HG03066 (cell line): ENCODE measurements around the gene KIDINS220.

ENCODE experiments used
- ATAC-seq: cut with Tn5 transposase; IDR thresholded peaks from one replicate; pipeline ENCODE4 v1.9.1; 2021; ENCODE audit warnings: low read depth; ENCODE audit not compliant: unreplicated experiment

KIDINS220 gene

DNA sequence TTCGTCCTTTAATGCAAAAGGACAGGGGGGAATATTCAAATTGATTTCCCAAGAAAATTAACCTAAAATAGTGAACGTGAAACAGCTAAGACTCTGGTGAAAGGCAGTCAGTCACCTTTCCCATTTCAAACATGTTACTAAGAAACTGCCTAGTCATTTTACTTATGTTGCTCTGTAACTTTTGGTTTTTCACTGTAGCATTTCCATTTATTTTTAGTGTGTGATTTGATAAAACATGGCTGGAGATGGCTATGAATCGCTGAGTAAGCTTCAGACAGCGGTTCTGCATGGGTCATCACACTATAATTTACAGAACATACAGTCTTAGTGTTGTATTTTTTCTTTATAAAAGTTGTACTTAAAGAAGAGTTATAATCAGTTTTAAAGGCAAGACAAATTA is 16.0 kb upstream of the KIDINS220 start:
- ATAC-seq = no peak

DNA sequence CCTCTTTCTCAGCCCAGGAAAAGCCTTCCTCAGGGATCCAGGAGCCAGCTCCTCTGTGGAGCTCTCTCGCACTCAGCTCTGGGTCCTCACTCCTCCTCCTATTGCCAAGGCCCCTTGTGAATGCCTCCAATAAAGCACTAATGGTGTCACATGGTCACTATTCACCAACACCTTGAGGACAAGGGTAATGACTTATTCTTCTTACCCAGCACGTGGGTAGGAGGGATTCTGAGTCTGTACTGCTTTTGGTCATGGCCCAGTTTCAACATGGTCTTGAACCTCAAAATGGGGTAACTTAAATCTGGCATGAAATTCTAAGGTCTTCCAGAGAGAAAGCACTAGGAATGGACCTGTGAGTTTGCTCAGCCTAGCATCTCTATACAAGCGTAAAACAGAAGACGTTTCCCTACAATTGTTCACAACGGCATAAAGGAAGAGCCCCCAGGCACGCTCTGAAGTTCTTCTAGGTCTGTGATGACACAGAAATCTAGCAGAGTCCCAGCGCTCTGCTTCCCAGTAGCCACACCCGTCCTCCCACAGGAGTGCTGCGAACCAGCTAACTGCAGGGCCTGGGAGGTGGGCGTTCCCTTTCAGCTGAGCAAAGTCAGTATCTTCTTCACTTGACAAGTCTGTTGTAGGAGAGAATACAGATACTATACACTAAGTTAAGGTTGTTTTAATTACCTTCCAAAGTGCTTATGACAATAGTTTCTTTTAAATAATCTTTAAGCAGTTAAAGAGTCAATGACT is 14.6 kb upstream of the KIDINS220 start:
- ATAC-seq = no peak

DNA sequence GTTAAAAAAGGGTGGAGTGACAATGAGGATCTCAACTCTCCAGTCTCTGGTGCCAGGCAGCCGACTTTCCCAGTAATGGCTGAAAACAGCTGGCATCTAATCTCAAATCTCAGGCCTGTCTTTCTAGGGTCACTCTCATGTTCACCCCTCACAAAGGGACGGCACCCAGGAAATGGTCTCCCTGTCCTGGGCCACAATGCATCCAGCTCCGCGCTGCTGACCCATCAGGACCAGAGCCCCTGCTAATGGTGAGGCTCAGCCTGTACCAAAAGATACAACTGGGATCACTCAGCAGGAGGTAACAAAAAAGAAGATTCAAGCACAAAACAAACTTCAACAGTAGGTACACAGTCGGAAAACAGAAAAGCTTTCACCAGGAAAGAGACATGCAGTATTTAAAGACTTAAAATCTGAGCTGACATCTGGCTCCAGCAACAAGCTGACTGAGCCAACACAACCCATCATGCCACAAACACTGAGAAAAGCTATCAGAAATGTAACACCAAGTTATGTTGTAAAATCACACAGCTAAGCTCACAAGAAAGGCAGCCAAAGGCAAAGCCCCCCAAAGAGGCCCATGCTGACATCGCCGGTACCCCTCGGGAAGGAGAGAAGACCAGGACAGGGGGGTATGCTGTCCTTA is 13.6 kb upstream of the KIDINS220 start:
- no peak for ATAC-seq

- no peak for ATAC-seq
These were observed 11.9 kb upstream of the KIDINS220 start for GRCh38 chr2:8849327-8849726.

DNA sequence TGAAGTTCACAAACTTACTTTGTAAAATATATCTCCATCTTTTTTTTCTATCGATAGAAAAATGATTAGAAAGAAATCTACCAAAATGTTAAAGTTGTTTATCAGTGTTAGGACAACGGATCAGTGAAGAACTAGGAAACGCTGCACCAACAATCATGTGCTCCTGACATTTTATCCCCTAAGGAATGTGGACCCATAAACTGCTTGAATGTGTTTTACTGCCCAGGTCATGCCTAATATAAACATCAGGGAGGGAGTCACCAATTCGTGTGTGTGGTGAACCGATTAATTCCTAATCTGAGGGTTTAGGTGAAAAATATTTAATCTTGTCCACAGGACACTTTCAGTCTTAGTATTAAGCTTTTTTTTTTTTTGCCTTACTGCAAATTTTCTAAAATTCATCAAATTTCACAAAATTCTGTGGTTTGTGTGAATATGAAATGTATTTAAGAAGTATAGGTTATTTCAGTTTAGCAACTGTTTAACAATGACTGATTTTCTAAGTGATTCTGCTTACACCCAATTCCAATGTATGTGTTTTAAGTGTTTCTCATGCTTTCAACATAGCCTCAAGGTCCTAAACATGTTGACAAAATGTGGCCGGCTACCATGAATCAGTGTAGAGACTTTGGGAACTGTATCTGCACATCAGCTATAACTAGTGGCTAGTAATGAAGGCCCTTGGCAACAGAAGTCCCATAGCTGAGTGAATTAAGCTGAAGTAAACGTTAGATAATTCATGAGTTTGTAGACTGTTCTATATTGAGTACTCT is 11.1 kb upstream of the KIDINS220 start:
- ATAC-seq = no peak

- no peak for ATAC-seq
These were observed 10.0 kb upstream of the KIDINS220 start for GRCh38 chr2:8847400-8847799.

DNA sequence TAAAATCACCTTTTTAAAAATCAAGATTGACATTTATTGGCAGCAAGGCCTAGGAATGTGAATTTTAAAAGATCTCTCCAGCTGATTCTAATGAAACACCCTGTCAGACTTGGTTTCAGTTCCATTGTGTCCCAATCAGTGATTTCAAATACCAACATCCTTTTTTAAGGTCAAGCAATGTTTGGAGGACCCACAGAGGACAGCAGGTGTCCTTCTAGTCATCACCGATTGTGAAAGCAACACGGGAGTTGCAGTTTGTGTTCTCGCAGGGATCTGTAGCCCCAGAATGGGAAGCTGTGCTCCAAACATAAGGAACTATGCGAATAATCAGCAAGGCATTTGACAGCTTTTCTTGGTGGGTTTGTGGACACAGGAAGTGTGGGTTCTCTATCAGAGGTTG is 4.5 kb upstream of the KIDINS220 start:
- no peak for ATAC-seq

DNA sequence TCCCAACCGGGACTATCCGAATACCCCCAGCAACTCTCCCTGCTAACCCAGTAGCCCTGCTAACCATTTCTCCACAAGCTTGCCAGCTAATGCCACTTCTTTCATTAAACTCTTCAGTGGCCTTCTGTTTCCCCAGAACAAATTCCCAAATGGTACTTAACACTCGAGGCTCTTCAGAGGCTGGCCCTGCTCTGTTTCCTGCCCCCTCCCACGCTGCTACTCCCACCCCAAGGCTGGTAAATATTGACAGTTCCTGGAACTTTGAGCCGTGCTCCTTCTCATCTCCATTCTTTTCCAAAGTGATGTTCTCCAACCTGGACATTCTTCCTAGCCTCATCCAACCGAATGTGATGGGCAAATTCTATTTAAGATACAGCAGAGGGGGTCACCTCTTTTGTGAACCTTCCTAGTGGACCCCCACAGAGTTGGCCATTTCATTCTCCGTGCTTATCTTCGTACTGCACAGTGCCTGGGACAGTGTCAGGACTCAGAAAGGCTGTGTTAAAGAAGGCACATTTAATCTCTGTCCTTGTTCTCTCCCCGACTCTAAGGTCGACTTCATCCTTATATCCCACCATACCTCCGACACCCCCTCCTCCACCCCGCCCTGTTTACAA is 3.2 kb upstream of the KIDINS220 start:
- ATAC-seq = no peak

DNA sequence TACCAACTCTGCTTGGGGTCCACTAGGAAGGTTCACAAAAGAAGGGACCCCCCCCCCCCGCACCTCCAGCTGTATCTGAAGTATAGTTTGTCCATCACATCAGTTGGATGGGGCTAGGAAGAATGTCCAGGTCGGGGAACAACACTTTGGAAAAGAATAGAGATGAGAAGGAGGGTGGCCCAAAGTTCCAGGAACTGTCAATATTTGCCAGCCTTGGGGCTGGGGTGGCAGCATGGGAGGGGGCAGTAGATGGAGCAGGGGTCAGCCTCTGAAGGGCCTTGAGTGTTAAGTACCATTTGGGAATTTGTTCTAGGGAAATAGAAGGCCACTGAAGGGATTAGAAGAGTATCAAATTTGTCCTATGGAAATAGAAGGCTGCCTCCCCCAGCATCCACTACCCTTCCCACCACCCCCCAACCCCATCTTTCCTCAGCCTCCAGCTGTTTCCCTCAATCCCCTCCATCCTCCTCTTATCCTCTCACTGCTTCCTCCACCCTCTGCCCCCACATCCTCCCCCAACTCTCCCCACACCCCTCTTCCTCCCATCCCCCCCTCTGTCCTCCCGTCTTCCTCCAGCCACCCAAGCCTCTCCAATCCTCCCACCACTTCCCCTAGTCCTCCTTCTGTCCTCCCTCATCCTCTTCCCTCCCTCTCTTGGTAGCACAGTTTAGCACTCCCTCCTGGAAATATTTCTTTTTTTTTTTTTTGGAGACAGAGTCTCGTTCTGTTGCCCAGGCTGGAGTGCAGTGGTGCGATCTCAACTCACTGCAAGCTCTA is 2.0 kb upstream of the KIDINS220 start:
- no peak for ATAC-seq

DNA sequence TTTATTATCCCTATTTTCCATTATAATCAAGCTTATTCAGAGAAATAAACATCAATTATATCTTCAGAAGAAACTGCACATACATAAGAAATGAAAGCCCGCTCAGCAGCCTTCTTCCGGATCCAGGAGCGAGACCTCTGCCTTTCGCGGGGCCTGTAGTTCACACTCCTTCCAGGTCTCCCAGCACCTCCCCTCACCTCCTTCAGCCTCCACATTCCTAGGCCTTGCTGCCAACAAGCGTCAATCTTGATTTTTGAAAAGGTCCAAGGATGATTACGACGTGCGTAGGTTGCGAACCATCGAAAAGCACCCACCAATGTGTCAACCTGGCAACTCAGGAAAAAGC is 355 bp upstream of the KIDINS220 start:
- ATAC-seq = no peak

- no peak for ATAC-seq
These were observed 2.1 kb downstream of the KIDINS220 start for GRCh38 chr2:8835279-8835678.

DNA sequence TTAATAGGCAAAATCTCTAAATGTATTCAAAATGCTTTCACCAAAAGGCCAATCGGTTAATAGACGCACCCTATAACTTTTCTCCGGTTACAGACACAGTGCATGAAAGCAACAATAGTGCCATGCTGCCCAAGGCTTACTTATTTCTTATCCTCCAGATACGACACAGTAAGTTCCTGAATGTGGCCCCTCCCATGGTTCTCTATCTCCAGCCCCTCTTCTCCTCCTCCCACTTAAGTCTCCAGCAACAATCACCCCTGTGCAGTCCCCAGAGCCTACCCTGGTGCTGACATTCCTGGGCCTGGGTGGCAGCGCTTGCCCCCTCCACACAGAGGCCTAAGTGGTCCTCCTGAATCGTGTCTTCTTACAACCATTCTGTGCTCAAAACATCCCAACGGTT is 3.6 kb downstream of the KIDINS220 start:
- ATAC-seq = no peak

DNA sequence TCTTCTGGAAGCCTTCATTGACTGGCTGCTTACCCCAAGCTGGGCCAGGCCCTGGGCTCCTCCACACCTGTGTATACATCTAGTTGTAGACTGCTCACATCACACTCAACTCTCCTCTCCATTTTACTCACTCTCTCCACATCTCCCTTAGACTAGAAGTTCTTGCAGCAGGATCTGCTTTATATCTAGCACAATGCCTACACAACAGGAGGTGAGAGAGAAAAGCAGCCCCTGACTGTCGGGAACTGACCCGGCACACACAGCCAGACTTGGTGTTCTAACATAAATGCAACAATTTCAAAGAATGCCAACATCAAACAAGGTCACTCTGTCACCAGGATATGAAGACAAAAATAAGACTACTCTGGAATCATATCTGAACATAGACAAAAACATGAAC is 5.9 kb downstream of the KIDINS220 start:
- ATAC-seq = no peak

- no peak for ATAC-seq
These were observed 9.7 kb downstream of the KIDINS220 start for GRCh38 chr2:8827729-8828128.

- ATAC-seq = no peak
These were observed 15.2 kb downstream of the KIDINS220 start for GRCh38 chr2:8822218-8822617.

GRCh38 chr2:8821276-8822217 is 15.9 kb downstream of the KIDINS220 start:
- no peak for ATAC-seq

DNA sequence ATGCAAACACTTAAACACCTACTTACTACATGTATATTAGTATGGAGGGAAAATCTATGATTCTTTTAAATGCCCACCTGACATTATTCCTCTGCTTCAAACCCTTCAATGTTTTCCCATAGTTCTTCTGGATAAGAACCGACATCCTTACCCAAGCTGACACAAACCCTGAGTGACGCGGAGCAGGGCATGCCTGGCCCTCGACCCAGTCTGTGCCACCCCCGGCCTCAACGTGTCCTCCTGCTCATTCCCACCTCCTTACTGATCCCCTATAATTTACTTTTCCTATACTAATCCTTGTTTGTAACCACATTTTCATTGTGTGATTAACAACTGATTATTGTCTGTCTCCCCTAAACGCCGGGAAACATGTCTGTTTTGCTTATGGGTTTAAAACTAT is 17.5 kb downstream of the KIDINS220 start:
- no peak for ATAC-seq

- ATAC-seq = no peak
These were observed 18.2 kb downstream of the KIDINS220 start for GRCh38 chr2:8819194-8819593.

GRCh38 chr2:8817221-8817620 is 20.2 kb downstream of the KIDINS220 start:
- ATAC-seq = no peak
